Occipital lobe (tissue), 2 donors: Measurements from ENCODE around the gene HLA-DMB. TPM values are rescaled to one million over a fixed set of nuclear protein-coding genes. Genes with fewer than 3 reads are reported as not detected.

Source experiments
- DNase-seq: peaks from one replicate; lab custom pipeline; 2025; lab: John Stamatoyannopoulos, UW
- total RNA-seq: library from RNA; depleted of rRNA; stranded (reverse); fragments of >200 nt; gene quantifications from one replicate; pipeline ENCODE4 v1.2.3, GENCODE V29; 2014

Gene HLA-DMB
- total RNA-seq = 2.0 TPM

DNA sequence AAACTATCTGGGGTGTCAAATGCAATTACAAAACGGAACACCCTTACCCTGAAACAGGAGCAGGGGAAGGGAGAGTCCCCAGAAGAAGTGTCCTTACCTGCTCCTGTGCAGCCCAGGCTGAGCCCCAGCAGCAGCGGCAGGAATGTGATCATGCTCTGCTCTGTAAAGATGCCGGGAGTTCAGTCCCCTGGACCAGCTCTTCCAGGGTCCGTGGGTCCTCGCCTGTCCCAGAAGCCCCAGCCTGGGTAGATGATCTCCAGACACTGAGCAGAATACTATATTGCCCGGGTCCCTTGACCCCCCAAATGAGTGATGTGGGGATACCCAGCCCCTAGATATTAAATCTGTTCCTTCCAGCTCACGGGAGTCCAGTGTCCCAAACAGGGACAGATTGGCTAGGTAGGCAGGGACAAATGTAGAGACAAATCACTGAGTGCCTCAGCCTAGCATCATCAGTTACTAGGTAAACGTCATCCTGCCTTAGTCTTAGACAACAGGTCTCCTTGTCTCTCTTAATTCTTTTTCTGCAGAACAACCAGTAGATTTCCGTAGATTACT, at the start of gene HLA-DMB:
TSS of gene HLA-DMB (minus strand) at position 373 of the 558 bp plus-strand sequence. CDS start at position 152, 221 bp downstream.
- peak; percentile 16 for DNase-seq

DNA sequence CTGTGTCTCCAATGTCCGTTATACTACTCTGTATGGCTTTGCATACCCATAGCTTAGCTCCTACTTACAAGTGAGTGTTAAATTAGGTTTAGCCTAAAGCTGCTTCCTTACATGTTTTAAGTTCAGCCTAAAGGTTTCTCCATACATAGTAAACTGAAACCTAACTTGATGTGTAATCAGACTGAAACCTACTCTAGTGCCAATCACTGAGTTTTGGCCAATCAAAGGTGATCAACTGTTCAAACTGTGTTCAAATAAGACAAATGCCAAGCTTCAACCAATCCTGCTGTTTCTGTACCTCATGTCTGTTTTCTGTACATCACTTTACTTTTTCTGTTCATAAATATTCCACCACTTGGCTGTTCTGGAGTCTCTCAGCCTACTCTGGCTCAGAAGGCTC, 48.5 kb upstream of the HLA-DMB start:
- no peak for DNase-seq

DNA sequence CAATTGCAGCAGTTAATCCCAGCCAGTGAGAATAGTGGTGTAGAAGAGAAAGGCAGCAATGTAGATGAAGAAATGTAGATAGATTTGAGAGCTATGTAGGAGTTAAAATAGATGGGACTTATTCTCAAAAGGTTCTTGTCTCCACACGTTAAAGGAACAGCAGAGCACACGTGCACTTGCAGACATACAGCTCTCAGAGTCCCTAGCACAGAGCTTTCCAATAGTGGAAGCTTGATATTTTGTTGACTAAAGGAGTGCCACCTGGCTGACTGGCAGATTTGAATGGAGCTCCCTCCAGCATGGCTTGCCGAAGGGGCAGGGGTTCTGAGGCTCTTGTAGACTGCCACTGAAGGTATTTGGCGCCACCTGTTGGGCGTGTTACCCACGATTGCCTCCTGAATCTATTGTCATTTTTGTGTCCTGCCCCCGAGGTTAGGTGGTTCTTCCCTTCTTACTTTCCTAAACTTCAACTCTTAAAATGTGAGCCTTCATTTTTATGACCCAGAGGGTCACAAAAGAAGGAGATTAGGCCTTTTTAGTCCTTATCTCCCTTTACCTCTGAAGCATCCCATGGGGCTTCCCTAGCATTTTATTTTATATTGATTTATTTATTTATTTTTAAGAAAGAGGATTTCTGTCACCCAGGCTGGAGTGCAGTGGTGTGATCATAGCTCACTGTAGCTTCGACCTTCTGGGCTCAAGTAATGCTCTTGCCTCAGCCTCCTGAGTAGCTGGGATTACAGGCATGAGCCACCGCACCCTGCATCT, 44.0 kb upstream of the HLA-DMB start:
- DNase-seq = peak; percentile 55

DNA sequence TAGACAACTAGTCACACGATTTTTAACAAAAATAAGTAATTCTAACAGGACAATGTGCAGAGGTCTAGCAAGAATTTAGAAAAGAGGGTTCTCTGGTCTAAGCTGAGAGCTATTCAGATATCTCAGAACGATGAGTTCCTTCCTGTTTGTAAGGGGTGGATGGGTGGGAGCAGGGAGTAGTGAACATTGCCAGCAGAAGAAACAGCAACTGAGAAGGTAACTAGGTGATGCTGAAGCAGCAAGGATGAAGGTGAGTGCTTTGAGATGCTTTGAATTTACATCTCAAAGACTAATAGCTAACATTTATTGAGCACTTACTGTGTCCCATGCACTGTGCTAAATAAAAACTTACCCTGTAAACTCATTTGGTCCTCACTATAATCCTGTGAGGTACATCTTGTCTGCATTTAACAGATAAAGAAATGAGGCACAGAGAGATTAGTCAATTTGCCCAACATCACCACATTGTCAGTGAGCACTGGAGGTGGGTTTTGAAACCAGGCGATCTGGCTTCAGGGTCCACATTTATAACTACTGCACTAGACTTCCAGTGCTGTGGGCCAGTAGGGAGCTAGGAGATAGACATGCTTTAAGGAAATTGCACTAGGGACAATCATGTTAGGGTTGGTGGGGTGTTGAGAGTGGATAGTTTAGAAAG, 43.3 kb upstream of the HLA-DMB start:
- DNase-seq = no peak

DNA sequence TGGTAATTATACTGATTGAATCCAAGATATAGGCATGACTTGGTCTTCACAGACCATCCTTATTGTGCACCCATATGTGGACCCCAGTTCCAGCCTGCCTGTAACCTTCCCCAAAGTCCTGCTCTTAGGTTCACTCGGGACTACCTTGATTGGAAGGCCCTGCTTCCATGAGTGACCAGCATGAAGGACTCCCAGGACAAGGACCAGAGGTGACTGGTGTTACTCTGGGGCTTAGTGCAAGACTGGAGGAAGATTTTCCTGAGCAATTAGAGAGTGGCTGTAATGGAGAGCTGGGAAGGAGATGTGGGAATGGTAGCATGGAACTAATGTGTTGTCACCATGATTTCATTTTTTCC, 42.6 kb upstream of the HLA-DMB start:
- no peak for DNase-seq

DNA sequence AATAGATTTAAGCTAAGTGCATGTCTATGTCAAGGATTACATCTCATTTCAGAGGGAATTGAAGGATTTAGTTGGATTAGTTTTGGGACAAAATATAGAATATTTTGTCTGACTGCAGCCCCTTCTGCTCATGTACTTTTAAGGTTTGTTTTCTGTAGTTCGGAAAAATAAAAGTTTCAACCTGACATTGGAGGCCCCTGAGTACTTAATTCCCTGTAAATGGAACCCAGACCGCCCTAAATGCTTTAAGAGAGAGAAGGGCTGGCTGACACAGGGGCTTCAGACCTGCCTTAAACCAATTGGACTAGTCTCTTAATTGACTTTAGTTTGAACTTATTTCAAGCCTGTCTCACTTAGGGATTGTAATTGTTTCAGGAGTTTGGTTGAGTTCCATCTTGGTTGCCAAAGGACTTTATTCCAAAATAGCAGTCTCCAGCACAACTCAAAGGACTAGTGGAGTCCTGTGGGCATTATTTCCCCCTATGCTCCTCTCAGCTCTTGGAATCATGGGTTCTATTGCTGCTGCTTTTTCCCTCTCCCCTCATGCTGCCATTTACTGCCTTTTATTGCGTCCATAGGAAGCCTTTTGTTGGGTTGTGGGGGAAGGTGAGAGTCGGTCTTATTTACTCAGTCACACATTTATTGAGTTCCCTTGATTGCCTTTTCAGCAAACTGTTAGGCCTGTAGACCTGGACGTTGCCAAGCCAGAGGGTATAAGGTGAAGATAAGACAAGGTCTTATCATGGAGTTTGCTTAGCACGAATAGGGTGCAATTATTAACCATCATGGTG, 42.1 kb upstream of the HLA-DMB start:
- DNase-seq = no peak

DNA sequence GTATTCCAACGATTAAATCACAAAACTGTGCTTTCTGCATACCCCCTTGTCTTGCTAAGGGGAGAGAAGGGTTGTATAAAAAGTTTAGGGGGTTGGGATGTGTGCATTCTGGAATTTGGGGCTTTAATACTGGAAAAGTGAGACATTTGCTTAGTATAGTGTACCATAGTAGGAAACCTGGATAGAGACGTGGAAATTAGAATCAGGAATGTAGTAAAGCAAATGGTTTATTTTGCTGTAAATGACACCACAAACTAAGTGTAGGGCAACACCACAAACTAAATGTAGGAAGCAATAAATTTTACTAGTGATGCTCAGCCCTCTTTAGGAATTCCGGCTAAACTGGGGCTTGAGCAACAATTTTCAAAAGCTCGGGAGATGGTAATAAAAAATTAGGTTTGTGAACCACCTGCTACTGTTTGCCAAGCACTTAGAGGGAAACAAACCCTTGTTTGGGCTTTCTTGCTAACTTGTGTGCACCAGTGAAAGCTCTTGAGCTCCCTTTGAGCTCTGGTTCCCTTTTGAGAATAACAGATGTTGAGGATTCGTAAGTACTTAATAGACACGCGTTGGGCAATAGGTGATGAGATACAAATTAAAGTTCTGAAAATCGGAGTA, 41.4 kb upstream of the HLA-DMB start:
- no peak for DNase-seq

DNA sequence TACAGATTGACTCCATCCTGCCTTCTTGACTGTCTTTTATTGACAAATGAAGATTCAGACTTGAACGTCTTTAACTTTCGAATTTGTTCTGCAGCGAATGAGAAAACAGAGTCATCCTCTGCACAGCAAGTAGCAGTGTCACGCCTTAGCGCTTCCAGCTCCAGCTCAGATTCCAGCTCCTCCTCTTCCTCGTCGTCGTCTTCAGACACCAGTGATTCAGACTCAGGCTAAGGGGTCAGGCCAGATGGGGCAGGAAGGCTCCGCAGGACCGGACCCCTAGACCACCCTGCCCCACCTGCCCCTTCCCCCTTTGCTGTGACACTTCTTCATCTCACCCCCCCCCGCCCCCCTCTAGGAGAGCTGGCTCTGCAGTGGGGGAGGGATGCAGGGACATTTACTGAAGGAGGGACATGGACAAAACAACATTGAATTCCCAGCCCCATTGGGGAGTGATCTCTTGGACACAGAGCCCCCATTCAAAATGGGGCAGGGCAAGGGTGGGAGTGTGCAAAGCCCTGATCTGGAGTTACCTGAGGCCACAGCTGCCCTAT, 39.7 kb upstream of the HLA-DMB start:
- no peak for DNase-seq

DNA sequence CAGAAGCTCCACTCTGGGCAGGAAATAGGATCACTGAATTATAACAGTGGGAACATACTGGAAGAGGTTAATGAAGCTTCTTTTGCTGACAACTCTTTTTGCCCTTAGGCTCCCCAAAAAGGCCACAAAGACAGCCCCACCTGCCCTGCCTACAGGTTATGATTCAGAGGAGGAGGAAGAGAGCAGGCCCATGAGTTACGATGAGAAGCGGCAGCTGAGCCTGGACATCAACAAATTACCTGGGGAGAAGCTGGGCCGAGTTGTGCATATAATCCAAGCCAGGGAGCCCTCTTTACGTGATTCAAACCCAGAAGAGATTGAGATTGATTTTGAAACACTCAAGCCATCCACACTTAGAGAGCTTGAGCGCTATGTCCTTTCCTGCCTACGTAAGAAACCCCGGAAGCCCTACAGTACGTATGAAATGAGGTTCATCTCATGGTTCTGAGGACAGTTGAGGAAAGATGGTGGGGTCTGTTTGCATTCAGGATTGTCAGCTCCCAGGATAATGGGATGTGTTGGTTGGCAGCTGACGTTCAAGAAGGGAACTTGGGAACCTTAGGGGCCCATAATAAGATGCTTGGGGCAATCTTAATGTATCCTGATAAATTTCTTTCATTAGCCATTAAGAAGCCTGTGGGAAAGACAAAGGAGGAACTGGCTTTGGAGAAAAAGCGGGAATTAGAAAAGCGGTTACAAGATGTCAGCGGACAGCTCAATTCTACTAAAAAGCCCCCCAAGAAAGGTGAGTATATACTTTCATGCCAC, 39.1 kb upstream of the HLA-DMB start:
- no peak for DNase-seq

DNA sequence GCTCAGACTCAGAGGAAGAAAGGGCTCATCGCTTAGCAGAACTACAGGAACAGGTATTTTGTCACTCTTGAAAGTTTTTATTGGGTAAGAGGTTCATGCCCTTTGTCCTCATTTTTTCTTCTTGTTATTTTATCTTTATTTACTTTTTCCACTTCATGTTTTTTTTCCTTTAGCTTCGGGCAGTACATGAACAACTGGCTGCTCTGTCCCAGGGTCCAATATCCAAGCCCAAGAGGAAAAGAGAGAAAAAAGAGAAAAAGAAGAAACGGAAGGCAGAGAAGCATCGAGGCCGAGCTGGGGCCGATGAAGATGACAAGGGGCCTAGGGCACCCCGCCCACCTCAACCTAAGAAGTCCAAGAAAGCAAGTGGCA, 37.1 kb upstream of the HLA-DMB start:
- DNase-seq = no peak

DNA sequence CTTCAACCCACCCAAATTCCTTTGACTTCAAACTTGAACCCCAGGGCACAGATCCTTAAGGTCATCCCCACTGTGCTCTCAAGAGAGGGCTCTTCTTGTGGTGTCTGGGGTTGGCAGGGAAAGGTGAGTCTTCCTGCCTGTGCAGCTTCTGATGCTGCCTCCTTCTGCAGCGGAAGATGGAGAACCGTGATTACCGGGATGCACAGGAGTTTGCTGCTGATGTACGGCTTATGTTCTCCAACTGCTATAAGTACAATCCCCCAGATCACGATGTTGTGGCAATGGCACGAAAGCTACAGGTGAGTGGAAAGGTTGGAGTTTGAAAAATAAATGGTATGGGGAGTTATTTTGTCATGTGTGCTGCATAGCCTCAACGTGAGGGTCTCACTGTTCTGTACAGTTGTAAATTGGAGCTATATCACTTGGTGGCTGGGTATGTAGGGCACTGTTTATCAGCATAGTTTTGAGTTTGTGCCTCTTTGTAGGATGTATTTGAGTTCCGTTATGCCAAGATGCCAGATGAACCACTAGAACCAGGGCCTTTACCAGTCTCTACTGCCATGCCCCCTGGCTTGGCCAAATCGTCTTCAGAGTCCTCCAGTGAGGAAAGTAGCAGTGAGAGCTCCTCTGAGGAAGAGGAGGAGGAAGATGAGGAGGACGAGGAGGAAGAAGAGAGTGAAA, 36.6 kb upstream of the HLA-DMB start:
- DNase-seq = no peak

DNA sequence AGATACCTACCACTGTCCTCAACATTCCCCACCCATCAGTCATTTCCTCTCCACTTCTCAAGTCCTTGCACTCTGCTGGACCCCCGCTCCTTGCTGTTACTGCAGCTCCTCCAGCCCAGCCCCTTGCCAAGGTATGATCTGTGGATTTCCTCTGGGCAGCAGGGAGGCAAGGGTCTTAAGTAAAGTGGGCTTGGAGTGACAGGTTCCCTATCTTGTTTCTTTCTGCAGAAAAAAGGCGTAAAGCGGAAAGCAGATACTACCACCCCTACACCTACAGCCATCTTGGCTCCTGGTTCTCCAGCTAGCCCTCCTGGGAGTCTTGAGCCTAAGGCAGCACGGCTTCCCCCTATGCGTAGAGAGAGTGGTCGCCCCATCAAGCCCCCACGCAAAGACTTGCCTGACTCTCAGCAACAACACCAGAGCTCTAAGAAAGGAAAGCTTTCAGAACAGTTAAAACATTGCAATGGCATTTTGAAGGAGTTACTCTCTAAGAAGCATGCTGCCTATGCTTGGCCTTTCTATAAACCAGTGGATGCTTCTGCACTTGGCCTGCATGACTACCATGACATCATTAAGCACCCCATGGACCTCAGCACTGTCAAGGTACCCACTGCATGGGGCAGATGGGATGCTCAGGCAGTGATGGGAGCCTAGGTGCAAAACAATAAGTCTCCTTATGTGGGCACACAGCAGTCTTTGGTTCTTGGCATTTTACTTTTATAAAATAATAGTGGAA, 35.7 kb upstream of the HLA-DMB start:
- no peak for DNase-seq

DNA sequence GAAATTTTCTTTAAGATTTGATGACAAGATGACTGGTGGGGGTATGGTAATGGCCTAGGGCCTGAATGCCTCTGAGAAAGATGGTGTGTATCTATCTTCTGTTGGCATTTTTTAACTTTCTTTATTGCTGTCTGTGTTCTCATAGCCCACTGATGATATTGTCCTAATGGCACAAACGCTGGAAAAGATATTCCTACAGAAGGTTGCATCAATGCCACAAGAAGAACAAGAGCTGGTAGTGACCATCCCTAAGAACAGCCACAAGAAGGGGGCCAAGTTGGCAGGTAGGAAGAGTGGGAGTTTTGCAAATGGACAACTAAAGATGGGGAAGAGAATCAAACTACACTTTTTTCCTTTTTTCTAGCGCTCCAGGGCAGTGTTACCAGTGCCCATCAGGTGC, 35.1 kb upstream of the HLA-DMB start:
- no peak for DNase-seq

DNA sequence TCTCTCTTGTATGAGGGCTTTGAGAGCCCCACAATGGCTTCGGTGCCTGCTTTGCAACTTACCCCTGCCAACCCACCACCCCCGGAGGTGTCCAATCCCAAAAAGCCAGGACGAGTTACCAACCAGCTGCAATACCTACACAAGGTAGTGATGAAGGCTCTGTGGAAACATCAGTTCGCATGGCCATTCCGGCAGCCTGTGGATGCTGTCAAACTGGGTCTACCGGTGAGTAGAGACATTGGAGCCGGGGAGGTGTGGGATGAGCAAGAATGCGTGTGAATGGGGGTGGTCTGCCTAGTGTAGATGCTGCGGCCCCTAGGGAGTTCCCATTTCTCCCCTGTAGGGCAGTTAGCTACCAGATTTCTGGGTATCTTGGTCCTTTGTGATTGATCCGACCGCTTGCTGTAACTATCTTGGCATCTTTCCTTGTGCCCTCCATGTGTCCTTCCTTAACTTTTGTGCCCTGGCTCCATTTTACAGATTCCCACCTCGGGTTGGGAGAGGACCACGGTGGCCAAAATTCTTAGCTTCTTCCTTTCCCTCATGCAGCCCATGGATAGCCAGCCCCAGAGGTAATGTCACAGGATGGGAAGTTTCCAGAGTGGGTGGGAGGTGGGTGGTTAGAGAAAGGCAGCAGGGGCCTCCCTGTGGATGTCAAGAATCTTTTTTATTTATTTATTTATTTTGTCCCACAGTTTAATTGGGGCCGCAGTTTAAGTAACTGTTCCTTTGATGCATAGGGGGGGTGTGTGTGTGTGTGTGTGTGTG, 33.9 kb upstream of the HLA-DMB start:
- DNase-seq = no peak

DNA sequence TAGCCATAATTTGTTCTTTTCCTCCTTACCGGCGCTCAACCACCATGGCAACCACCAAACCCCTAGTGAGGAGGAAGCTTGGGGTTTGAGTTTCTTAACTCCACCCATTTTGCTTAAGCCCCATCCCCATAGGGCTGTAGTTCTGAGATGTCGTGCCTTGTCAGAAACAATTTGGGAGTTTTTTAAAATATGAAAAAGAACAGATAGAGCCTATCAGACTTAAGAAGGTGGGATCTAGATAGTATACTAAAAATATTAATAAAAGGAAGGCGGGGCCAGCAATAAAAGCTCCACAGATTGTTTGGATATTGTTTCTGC, 33.1 kb upstream of the HLA-DMB start:
- DNase-seq = no peak

DNA sequence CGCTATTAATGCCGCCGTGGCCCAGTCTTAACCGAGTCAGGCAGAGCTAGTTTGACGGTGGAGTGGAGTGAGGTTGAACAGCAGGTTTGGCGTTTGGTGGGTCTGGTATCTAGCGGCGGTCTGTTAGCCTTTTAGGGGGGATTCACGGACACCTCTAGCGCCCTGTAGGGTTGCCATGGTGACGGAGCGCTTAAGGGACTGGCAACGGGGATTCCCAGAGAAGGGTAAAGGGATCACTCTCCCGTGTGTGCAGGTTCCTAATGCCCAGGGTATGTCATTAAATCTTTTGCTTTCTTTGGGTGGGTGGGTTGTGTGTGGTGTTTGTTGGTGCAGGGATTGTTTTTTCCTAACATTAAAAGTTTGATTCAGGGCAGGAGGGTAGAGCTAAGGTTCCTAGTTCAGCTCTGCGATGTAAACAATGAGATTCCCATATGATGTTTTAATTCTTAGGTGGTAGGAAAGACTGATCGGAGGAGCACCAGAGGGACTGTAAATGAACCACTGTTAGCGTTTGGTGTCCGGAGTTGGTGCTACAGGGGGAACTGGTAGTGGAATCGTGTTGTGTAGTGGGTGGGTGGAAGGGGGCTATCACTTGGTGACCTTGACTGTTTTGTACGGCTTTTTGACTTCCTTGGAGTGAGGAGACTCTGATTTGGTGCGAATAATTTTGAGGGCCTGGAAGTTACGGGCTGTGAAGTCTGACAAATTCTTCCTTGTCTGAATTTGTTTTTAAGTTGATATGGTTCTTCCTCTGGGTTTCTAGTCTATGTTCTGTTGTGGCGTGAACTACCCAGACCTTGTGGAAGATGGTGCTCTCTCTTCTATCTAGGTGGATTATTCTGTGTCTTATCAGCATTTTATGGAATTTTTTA, 32.6 kb upstream of the HLA-DMB start:
- no peak for DNase-seq

DNA sequence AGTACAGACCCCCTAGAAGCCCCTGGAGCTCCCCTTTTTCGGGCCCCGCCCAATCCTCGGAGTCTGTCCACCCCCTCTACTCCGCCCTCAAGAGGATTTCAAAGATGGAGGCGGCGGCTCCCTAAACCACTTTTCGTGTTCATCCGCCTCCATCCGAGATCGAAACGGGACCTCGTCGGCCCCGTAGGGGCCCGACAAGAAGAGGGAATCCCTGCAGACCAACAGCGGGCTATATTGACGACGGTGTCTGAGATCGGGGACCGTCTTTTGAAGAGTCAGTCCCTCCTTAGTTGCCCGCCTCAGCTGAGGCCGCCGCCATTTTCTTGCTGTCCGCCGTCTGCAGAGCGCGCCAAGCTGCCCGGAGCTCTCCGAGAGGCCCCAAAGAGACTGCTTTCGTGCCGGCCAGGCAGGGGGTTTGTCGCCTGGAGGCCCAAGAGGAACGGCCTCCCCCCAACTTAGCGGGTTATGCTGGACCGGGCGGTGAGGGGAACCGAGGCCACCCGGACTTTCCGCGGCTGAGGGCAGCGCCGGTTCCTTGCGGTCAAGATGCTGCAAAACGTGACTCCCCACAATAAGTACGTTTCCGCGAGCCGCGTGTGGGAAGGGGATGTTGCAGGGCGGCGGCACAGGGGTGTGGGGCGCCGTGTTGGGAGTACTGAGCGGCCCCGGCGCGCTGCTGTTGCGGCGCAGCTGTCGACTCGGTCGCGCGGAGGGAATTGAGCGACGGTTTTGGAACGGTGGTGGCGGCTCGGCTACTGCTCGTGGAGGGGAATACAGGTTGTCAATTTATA, 31.7 kb upstream of the HLA-DMB start:
- no peak for DNase-seq
